Epithelial cell of esophagus (primary cell): Measurements from ENCODE around the gene ZMYND11.
"Not testable (repeated sequence)": the region's sequence is repeated elsewhere in the genome, so short reads cannot be mapped to it uniquely, and the experiment has no call there.

Experiments
- DNase-seq: peaks from one replicate; pipeline ENCODE4 v3.0.0; 2010; ENCODE audit warnings: low read depth
- H3K4me3 ChIP-seq: 2 replicates; pipeline ENCODE4 v1.5.1; 2011; ENCODE audit warnings: mild to moderate bottlenecking, low read length, control low read depth
- TF ChIP-seq, protein P1 (sequence below): IDR thresholded peaks from 2 replicates; pipeline ENCODE4 v1.5.1; 2011; ENCODE audit warnings: low read depth, mild to moderate bottlenecking, low read length, control low read depth, inconsistent platforms; ENCODE audit not compliant: insufficient read depth; ENCODE audit errors: missing control alignments

The ZMYND11 gene

DNA sequence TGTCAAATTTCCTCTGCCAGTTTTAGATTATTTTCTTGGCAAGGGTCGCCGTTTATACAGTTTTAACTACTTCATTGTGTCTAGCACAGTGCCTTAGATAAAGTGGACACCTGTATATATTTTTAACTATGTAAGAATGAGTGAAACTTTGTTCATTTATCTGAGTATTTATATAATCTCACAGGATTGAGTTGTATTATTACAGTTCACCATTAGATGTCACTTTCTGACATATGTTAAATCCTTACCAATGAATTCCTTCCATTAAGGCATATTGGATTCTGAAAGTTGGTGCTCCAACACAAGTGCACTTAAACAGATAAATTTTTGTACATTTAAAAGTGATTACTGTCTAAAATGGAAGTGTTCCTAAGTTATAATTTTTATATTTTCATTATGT lies 43.0 kb downstream of the ZMYND11 start:
- TF ChIP-seq, protein P1, sequence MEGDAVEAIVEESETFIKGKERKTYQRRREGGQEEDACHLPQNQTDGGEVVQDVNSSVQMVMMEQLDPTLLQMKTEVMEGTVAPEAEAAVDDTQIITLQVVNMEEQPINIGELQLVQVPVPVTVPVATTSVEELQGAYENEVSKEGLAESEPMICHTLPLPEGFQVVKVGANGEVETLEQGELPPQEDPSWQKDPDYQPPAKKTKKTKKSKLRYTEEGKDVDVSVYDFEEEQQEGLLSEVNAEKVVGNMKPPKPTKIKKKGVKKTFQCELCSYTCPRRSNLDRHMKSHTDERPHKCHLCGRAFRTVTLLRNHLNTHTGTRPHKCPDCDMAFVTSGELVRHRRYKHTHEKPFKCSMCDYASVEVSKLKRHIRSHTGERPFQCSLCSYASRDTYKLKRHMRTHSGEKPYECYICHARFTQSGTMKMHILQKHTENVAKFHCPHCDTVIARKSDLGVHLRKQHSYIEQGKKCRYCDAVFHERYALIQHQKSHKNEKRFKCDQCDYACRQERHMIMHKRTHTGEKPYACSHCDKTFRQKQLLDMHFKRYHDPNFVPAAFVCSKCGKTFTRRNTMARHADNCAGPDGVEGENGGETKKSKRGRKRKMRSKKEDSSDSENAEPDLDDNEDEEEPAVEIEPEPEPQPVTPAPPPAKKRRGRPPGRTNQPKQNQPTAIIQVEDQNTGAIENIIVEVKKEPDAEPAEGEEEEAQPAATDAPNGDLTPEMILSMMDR: peak; percentile 16
- DNase-seq: peak; percentile 40
- H3K4me3 ChIP-seq: no peak overlapping the region

- TF ChIP-seq, protein P1: no peak
- no peak overlapping the region for H3K4me3 ChIP-seq
- DNase-seq: no peak
Observed at GRCh38 chr10:178723-179122, 43.5 kb downstream of the ZMYND11 start.

DNA sequence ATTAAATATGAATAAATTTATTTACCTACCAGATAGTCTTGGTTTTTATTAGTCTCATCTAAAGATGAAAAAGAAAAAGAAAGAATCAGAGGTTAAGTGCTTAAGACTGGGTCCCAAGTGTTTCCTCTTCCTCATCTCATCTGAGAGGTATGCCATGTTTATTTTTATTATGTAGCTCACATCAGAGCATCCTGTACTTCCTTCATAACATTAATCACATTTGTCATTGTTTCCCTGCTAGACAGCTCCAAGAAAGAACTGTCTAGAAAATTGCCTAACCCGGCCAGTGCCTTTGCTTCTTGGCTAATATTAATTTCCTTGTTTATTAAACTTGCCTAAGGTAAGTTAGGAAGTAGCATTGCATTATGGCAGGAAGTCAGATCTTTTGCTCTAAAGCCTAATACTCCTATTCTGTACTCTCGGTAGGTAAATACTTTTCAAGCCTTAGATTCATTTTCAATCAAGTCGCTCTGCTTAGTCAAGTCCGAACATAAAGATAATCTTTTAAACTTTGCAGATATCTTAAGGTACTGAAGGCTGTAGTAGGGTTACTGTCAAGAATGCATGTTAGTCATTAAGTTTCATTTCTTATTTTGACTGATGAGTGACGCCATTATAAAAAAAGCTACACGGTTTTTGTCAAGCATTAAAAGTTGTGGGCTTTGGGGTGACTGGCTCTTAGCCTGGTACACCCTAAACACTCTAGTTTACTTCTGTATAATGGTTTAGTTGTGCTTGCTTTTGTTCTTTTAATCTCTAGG lies 47.4 kb downstream of the ZMYND11 start:
- DNase-seq: peak; percentile 50
- H3K4me3 ChIP-seq: no peak overlapping the region
- TF ChIP-seq, protein P1: no peak

DNA sequence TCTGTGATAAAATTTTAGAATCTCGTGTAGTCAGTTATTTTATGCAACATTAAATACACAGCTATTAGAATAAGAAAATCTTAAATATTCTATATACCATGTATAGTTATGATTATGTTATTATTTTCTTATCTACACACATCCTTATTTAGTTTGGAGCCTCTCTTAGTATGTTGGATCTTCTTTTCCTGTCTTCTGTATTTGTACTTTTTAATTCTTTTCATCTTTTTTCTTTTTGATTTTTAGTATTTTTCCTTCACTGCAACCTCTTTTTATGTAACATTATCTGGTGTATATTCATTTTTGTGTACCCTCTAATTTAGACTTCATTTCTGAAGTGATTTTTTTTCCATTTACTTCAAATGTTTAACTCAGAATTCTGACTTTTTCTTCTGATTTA lies 48.9 kb downstream of the ZMYND11 start:
- TF ChIP-seq, protein P1: no peak

DNA sequence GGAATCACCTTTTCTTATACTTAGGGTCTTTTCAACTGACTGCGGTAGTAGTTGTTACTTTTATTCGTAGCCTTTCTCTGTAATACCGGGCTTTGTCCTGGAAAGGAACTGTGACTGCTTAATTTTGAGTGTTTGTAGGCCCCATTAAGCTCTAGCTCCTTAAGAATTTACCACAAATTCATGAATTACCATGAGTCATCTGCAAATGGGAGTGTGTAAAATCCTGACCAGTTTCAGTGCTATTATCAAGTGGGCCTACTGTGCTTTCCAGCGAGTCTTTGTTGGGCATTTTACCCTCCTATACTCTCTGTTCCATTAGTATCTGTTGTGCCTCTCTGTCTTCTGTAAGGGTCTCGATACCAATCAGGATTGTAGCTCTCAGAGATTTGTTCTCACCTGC lies 49.7 kb downstream of the ZMYND11 start:
- peak; percentile 5 for DNase-seq
- TF ChIP-seq, protein P1: no peak
- no peak overlapping the region for H3K4me3 ChIP-seq

More for the DNA sequence above, 48.9 kb downstream of the ZMYND11 start:
- DNase-seq: no peak
- no peak overlapping the region for H3K4me3 ChIP-seq

DNA sequence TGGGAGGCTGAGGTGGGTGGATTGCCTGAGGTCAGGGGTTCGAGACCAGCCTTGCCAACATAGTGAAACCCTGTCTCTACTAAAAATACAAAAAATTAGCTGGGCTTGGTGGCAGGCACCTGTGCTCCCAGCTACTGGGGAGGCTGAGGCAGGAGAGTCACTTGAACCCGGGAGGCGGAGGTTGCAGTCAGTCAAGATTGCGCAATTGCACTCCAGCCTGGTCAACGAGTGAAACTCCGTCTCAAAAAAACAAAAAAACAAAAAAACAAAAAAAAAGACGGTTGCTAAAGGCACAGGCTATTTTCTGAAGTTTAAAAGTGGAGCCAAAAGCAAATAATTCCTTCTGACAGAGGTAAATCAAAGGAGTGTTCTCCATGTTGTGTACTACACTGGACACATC lies 50.3 kb downstream of the ZMYND11 start:
- not testable (repeated sequence) for H3K4me3 ChIP-seq, DNase-seq

DNA sequence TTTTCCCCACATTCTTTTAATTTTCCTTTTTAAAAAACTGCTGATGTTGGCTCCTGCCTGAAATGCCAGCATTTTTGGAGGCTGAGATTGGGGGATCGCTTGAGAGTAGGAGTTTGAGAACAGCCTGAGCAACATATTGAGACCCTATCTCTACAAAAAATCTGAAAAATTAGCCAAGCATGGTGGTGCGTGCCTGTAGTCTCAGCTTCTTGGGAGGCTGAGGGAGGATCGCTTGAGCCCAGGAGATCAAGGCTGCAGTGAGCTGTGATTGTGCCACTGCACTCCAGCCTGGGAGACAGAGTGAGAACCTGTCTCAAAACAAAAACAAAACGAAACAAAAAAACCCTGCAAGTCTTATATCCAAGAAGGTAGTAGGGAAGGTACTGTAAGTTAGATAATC lies 51.7 kb downstream of the ZMYND11 start:
- no peak for DNase-seq
- no peak overlapping the region for H3K4me3 ChIP-seq
- TF ChIP-seq, protein P1: no peak
